OCI-LY7 (cell line): Measurements from ENCODE around the gene GALNT2.

ENCODE experiments used
- CTCF ChIP-seq: fragments of 200-600 bp; sonication (generic); conservative IDR thresholded peaks from 2 replicates; pipeline ENCODE4 v1.5.1; 2014; ENCODE audit warnings: mild to moderate bottlenecking, antibody characterized with exemption, low read length, moderate library complexity, mixed read lengths
- EZH2phosphoT487 ChIP-seq: fragments of 200-600 bp; sonication (generic); IDR thresholded peaks from 2 replicates; pipeline ENCODE4 v1.6.1; 2018; ENCODE audit warnings: low read depth, borderline replicate concordance, mild to moderate bottlenecking, mixed run types, antibody characterized with exemption, low read length, moderate library complexity, mixed read lengths

GRCh38 chr1:230319014-230319747, 252.1 kb downstream of the GALNT2 start:
- no peak for TF ChIP-seq CTCF
- TF ChIP-seq EZH2phosphoT487: no peak
